ENCODE data around the gene CES4A.
"Not testable (repeated sequence)": the region's sequence is repeated elsewhere in the genome, so short reads cannot be mapped to it uniquely, and the experiment has no call there.

CES4A gene

GRCh38 chr16:66988197-66988788, at the start of gene CES4A:
Gene CES4A, plus strand, starts transcription at chr16:66988589. Its CDS starts 184 bp downstream, at chr16:66988773.
- H3K27ac ChIP-seq (ENCODE audit: low read depth, low read length) = no peak within 1 kb of the TSS
- no peaks in the 10 kb centered on the region for H3K27me3 ChIP-seq (ENCODE audit: insufficient read depth, low read length)
- H2AFZ ChIP-seq (ENCODE audit: low read length, unreplicated experiment) = no peak within 1 kb of the TSS
- no peaks in the 10 kb centered on the region for H3K79me2 ChIP-seq (ENCODE audit: control insufficient read depth, insufficient read depth, low read length, unreplicated experiment)
- H3K4me1 ChIP-seq (ENCODE audit: control insufficient read depth, insufficient read depth, low read length, unreplicated experiment) = no peaks in the 10 kb centered on the region
- H3K4me3 ChIP-seq (ENCODE audit: low read depth, low read length) = no peak within 1 kb of the TSS
- H3K36me3 ChIP-seq (ENCODE audit: insufficient read depth, low read length) = no peaks in the 10 kb centered on the region

GRCh38 chr16:66939366-66939765, 49.0 kb upstream of the CES4A start:
- peaks cover 13% of the 10 kb centered on the region for H3K79me2 ChIP-seq (ENCODE audit: control insufficient read depth, insufficient read depth, low read length, unreplicated experiment)
- no peaks in the 10 kb centered on the region for H3K27me3 ChIP-seq (ENCODE audit: insufficient read depth, low read length)
- no peak overlapping the region for H2AFZ ChIP-seq (ENCODE audit: low read length, unreplicated experiment)
- no peak overlapping the region for H3K4me3 ChIP-seq (ENCODE audit: low read depth, low read length)
- H3K36me3 ChIP-seq (ENCODE audit: insufficient read depth, low read length) = no peaks in the 10 kb centered on the region; the same call in 1 of the 2 replicates
- H3K4me1 ChIP-seq (ENCODE audit: control insufficient read depth, insufficient read depth, low read length, unreplicated experiment) = peaks cover 10% of the 10 kb centered on the region
- no peak overlapping the region for H3K27ac ChIP-seq (ENCODE audit: low read depth, low read length)

DNA sequence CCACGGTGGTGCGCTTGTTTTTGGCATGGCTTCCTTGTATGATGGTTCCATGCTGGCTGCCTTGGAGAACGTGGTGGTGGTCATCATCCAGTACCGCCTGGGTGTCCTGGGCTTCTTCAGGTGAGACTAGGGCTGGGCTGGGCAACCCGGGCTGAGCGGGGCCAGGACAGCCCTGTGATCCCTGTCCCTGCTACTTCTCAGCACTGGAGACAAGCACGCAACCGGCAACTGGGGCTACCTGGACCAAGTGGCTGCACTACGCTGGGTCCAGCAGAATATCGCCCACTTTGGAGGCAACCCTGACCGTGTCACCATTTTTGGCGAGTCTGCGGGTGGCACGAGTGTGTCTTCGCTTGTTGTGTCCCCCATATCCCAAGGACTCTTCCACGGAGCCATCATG, 48.2 kb upstream of the CES4A start:
- Histone ChIP-seq H3K27ac (ENCODE audit: low read depth, low read length) (no peak overlapping the region), H3K27me3 (ENCODE audit: insufficient read depth, low read length) (no peaks in the 10 kb centered on the region), H3K4me1 (ENCODE audit: control insufficient read depth, insufficient read depth, low read length, unreplicated experiment) (peaks cover 10% of the 10 kb centered on the region), H2AFZ (ENCODE audit: low read length, unreplicated experiment) (no peak overlapping the region), H3K4me3 (ENCODE audit: low read depth, low read length) (no peak overlapping the region), H3K36me3 (ENCODE audit: insufficient read depth, low read length) (no peaks in the 10 kb centered on the region; the same call in 1 of the 2 replicates), H3K79me2 (ENCODE audit: control insufficient read depth, insufficient read depth, low read length, unreplicated experiment) (peaks cover 13% of the 10 kb centered on the region)

GRCh38 chr16:66942981-66943380, 45.4 kb upstream of the CES4A start:
- H3K4me3 ChIP-seq (ENCODE audit: low read depth, low read length) = no peak overlapping the region
- no peaks in the 10 kb centered on the region for H3K27me3 ChIP-seq (ENCODE audit: insufficient read depth, low read length)
- H3K27ac ChIP-seq (ENCODE audit: low read depth, low read length) = no peak overlapping the region
- no peak overlapping the region for H2AFZ ChIP-seq (ENCODE audit: low read length, unreplicated experiment)
- H3K79me2 ChIP-seq (ENCODE audit: control insufficient read depth, insufficient read depth, low read length, unreplicated experiment) = no peaks in the 10 kb centered on the region
- H3K36me3 ChIP-seq (ENCODE audit: insufficient read depth, low read length) = no peaks in the 10 kb centered on the region; the same call in 1 of the 2 replicates
- no peaks in the 10 kb centered on the region for H3K4me1 ChIP-seq (ENCODE audit: control insufficient read depth, insufficient read depth, low read length, unreplicated experiment)

DNA sequence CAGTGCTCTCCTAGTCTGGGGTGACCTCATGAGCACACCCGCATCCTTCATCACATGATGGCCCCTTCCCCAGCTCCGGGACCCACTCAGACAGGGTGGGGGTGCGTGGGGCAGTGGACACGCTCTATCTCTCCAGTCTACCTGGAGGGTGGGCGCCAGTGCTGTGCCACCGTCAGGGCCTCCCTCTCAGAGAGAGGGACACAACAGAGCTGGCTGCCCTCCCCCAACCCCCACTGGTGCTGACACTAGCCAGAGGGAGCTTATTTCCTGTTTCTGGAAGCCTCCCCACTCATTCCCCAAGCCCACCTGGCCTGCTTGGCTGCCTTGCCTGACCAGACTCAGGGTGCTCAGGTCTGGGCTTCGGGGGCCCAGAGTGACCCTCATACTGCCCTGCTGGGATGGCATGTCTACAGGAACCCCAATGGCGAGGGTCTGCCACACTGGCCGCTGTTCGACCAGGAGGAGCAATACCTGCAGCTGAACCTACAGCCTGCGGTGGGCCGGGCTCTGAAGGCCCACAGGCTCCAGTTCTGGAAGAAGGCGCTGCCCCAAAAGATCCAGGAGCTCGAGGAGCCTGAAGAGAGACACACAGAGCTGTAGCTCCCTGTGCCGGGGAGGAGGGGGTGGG, 44.8 kb upstream of the CES4A start:
- Histone ChIP-seq H2AFZ (ENCODE audit: low read length, unreplicated experiment) (no peak overlapping the region), H3K27ac (ENCODE audit: low read depth, low read length) (no peak overlapping the region), H3K36me3 (ENCODE audit: insufficient read depth, low read length) (no peaks in the 10 kb centered on the region; the same call in 1 of the 2 replicates), H3K4me1 (ENCODE audit: control insufficient read depth, insufficient read depth, low read length, unreplicated experiment) (no peaks in the 10 kb centered on the region), H3K79me2 (ENCODE audit: control insufficient read depth, insufficient read depth, low read length, unreplicated experiment) (no peaks in the 10 kb centered on the region), H3K4me3 (ENCODE audit: low read depth, low read length) (no peak overlapping the region), H3K27me3 (ENCODE audit: insufficient read depth, low read length) (no peaks in the 10 kb centered on the region; the same call in 1 of the 2 replicates)

GRCh38 chr16:66944054-66944441, 44.3 kb upstream of the CES4A start:
- no peak overlapping the region for H2AFZ ChIP-seq (ENCODE audit: low read length, unreplicated experiment)
- H3K27me3 ChIP-seq (ENCODE audit: insufficient read depth, low read length) = no peaks in the 10 kb centered on the region; the same call in 1 of the 2 replicates
- no peak overlapping the region for H3K4me3 ChIP-seq (ENCODE audit: low read depth, low read length)
- no peaks in the 10 kb centered on the region for H3K79me2 ChIP-seq (ENCODE audit: control insufficient read depth, insufficient read depth, low read length, unreplicated experiment)
- no peaks in the 10 kb centered on the region; the same call in 1 of the 2 replicates for H3K36me3 ChIP-seq (ENCODE audit: insufficient read depth, low read length)
- H3K4me1 ChIP-seq (ENCODE audit: control insufficient read depth, insufficient read depth, low read length, unreplicated experiment) = no peaks in the 10 kb centered on the region
- no peak overlapping the region for H3K27ac ChIP-seq (ENCODE audit: low read depth, low read length)

GRCh38 chr16:66944971-66945370, 43.4 kb upstream of the CES4A start:
- H3K36me3 ChIP-seq (ENCODE audit: insufficient read depth, low read length); H3K27ac ChIP-seq (ENCODE audit: low read depth, low read length); H3K79me2 ChIP-seq (ENCODE audit: control insufficient read depth, insufficient read depth, low read length, unreplicated experiment); H3K4me1 ChIP-seq (ENCODE audit: control insufficient read depth, insufficient read depth, low read length, unreplicated experiment); H3K27me3 ChIP-seq (ENCODE audit: insufficient read depth, low read length); H3K4me3 ChIP-seq (ENCODE audit: low read depth, low read length); H2AFZ ChIP-seq (ENCODE audit: low read length, unreplicated experiment): not testable (repeated sequence)

- Histone ChIP-seq H3K4me1 (ENCODE audit: control insufficient read depth, insufficient read depth, low read length, unreplicated experiment) (no peaks in the 10 kb centered on the region), H3K4me3 (ENCODE audit: low read depth, low read length) (no peak overlapping the region), H3K36me3 (ENCODE audit: insufficient read depth, low read length) (no peaks in the 10 kb centered on the region; the same call in 1 of the 2 replicates), H2AFZ (ENCODE audit: low read length, unreplicated experiment) (no peak overlapping the region), H3K79me2 (ENCODE audit: control insufficient read depth, insufficient read depth, low read length, unreplicated experiment) (no peaks in the 10 kb centered on the region), H3K27ac (ENCODE audit: low read depth, low read length) (no peak overlapping the region), H3K27me3 (ENCODE audit: insufficient read depth, low read length) (no peaks in the 10 kb centered on the region; the same call in 1 of the 2 replicates)
Measured at GRCh38 chr16:66945939-66946338, 42.5 kb upstream of the CES4A start.

GRCh38 chr16:66946541-66946940, 41.8 kb upstream of the CES4A start:
- no peaks in the 10 kb centered on the region; the same call in 1 of the 2 replicates for H3K27me3 ChIP-seq (ENCODE audit: insufficient read depth, low read length)
- H3K27ac ChIP-seq (ENCODE audit: low read depth, low read length) = no peak overlapping the region
- H3K4me3 ChIP-seq (ENCODE audit: low read depth, low read length) = no peak overlapping the region
- H3K36me3 ChIP-seq (ENCODE audit: insufficient read depth, low read length) = no peaks in the 10 kb centered on the region; the same call in 1 of the 2 replicates
- no peak overlapping the region for H2AFZ ChIP-seq (ENCODE audit: low read length, unreplicated experiment)
- no peaks in the 10 kb centered on the region for H3K79me2 ChIP-seq (ENCODE audit: control insufficient read depth, insufficient read depth, low read length, unreplicated experiment)
- H3K4me1 ChIP-seq (ENCODE audit: control insufficient read depth, insufficient read depth, low read length, unreplicated experiment) = no peaks in the 10 kb centered on the region

- no peaks in the 10 kb centered on the region for H3K4me1 ChIP-seq (ENCODE audit: control insufficient read depth, insufficient read depth, low read length, unreplicated experiment)
- H3K79me2 ChIP-seq (ENCODE audit: control insufficient read depth, insufficient read depth, low read length, unreplicated experiment) = no peaks in the 10 kb centered on the region
- no peak overlapping the region for H2AFZ ChIP-seq (ENCODE audit: low read length, unreplicated experiment)
- no peak overlapping the region for H3K27ac ChIP-seq (ENCODE audit: low read depth, low read length)
- H3K27me3 ChIP-seq (ENCODE audit: insufficient read depth, low read length) = no peaks in the 10 kb centered on the region; the same call in 1 of the 2 replicates
- no peak overlapping the region for H3K4me3 ChIP-seq (ENCODE audit: low read depth, low read length)
- no peaks in the 10 kb centered on the region; the same call in 1 of the 2 replicates for H3K36me3 ChIP-seq (ENCODE audit: insufficient read depth, low read length)
Measured at GRCh38 chr16:66946974-66947301, 41.5 kb upstream of the CES4A start.

All from ACC112 (cell line).